GM12892 (cell line): ENCODE measurements around the gene LYRM4.

ENCODE experiments used
- DNase-seq: peaks from one replicate; pipeline ENCODE4 v3.0.0; 2011; ENCODE audit not compliant: insufficient read length
- FAIRE-seq: peaks from 2 replicates; lab custom pipeline; 2011; peaks lifted over from hg19 to GRCh38; lab: Jason Lieb, UNC
- POLR2A ChIP-seq: IDR thresholded peaks from 2 replicates; pipeline ENCODE4 v1.6.1; 2011; ENCODE audit warnings: low read depth, low read length, control low read depth
- POLR2AphosphoS5 ChIP-seq: IDR thresholded peaks from 2 replicates; pipeline ENCODE4 v1.6.1; 2011; ENCODE audit warnings: low read depth, low read length, control low read depth
- TAF1 ChIP-seq: IDR thresholded peaks from 2 replicates; pipeline ENCODE4 v1.6.1; 2011; ENCODE audit warnings: low read depth, mild to moderate bottlenecking, control low read depth, low read length, borderline replicate concordance

LYRM4 gene

DNA sequence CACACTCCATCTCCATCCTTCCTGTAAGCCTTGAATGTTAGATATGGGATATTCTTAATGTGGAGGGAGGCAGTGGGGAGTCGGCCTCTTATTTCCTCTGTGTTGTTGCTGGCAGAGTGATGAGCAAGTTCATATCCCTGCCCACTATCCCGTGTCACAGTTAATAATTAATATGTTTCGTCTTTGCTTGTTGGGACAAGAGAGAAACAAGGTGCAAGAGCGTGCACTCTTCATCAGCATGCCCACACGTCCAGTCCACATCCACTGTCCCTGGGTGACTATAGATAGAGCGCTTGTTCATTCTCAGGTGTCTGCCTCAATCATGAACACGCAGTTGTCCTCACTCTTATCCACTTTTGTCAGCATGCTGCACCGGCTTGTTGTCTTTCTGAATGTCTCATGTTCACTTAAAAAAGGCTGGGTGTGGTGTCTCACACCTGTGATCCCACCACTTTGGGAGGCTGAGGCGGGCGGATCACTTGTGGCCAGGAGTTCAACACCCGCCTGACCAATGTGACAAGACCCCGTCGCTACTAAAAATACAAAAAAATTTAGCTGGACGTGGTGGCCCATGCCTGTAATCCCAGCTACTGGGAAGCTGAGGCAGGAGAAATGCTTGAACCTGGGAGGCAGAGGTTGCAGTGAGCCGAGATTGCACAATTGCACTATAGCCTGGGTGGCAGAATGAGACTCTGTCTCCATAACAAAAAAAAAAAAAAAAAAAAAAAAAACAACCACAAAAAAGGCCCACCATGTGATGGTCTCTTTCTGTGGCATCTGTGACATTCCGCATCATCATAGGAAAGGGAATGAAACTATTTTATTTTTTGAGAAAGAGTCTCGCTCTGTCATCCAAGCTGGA is 141.4 kb downstream of the LYRM4 start:
- TF ChIP-seq POLR2A (no peak), POLR2AphosphoS5 (no peak), TAF1 (no peak)
- DNase-seq (no peak), FAIRE-seq (no peak)

DNA sequence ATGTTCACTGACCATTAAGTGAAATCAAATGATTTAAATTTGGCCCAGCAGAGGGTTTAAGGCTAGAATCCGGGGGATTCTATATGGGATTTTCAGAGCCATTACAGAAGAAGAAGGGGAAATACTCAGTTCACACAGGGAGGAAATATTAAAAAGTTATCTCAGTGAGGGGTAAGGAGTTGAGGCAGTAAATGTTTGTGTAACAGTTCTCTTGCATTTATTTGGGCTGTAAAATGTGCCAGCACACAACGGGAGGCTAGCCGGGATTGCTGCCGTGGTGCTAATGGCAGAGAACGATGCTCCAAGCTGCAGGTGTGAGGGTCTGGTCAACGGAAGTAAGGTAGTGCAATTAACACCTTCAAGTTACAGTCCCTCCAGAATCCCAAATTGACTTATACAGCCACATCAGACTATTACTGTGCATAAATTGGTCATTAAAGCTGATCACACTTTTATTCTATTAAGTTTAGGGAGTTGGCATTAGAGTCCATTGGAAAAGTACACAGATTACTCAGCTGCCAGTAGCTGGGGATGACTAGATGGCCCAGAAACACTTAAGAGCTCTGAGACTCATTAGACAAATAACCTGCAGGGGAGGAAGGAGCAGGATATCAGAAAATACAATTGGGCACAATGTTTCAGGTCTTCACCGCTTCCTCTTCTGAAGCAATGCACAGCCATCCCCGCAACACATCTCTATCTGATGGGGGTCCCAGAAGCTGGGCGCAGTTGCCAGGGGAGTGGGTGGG is 144.3 kb downstream of the LYRM4 start:
- no peak for TF ChIP-seq TAF1
- FAIRE-seq: no peak
- DNase-seq: no peak

DNA sequence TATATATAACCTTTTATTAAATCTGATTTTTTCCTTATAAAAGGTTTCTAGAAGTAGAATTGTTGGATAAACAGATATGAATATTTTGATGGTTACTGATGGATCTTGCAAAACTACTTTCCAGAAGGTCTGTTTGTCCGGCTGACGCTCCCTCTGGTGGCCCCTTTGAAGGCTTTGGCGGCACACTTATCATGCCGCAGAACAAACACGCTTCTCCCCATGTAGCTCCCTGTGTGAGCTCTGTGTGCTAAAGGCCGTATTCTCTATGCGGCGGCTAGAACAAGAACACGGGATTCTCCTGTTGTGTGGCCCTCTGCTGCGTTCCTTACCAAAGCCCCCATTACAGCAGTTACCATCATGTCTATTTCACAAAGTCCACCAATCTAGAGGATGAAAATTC is 145.6 kb downstream of the LYRM4 start:
- no peak for TF ChIP-seq POLR2AphosphoS5
- DNase-seq (no peak), FAIRE-seq (no peak)

DNA sequence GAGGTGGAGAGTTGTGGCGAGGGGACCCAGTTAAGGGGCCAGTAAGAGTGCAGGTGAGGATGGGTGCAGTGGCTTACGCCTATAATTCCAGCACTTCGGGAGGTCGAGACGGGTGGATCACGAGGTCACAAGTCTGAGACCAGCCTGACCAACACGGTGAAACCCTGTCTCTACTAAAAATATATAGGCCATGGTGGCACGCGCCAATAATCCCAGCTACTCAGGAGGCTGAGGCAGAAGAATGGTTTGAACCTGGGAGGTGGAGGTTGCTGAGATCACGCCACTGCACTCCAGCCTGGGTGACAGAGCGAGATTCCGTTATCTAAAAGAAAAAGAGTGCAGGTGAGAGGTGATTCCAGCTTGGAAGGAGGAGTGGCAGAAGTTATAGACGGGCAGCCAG is 147.7 kb downstream of the LYRM4 start:
- FAIRE-seq (no peak), DNase-seq (no peak)
- TF ChIP-seq POLR2AphosphoS5 (no peak), TAF1 (no peak), POLR2A (no peak)

DNA sequence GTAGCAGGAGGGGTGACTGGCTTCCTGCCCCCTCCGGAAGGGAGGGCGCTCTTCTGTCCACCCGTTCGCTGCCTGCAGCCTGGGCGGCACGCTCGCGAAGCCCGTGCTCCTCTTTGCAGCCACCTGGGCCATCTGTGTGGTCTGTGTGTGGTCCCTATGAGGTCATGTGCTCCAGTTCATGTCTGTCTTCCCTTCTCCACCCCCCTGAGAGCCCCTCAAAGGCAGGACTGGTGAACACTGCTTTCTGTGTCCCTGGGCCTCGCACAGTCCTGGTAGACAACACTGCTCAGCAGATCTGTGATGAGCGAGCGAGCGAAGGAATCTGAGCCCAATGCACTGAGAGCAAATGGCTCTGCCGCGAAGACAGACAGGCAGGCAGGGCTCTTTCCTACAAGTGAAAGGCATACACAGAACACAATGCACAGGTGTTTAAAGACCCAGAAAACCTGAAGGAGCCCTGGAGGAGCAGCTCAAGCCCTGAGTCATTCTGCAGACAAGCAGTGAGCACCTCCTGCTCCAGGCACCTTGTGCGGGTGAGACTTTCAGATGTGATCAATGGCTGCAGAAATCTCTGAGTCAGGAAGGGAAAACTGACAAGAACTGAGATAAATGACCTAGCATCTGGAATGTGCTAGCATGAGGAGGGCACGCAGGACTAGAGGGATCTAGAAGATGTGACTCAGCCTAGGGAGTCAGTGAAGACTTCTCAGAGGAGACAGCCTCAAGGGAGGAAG is 148.5 kb downstream of the LYRM4 start:
- FAIRE-seq (no peak), DNase-seq (no peak)
- no peak for TF ChIP-seq POLR2AphosphoS5
- no peak for TF ChIP-seq POLR2A
- no peak for TF ChIP-seq TAF1

DNA sequence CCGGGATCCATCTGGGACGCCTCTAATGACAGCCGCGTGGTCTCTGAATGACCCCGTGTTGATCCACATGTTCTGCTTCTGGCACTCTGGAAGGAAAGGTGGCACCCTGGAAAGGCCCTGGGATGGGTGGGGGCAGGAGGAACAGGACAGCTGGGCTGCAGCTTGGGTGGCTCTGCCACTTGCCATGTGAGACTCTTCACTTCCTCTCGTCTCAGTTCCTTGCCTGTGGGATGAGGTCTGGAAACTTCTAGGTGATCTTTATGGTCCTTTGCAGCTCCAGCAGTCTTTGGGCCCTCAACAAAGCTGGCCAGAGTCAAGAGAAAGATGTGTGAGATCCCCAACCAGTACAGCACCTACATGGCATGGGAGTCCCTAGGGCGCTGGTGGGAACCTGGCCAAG is 149.1 kb downstream of the LYRM4 start:
- no peak for DNase-seq
- no peak for FAIRE-seq
- no peak for TF ChIP-seq POLR2AphosphoS5
- TF ChIP-seq TAF1: no peak
- no peak for TF ChIP-seq POLR2A

DNA sequence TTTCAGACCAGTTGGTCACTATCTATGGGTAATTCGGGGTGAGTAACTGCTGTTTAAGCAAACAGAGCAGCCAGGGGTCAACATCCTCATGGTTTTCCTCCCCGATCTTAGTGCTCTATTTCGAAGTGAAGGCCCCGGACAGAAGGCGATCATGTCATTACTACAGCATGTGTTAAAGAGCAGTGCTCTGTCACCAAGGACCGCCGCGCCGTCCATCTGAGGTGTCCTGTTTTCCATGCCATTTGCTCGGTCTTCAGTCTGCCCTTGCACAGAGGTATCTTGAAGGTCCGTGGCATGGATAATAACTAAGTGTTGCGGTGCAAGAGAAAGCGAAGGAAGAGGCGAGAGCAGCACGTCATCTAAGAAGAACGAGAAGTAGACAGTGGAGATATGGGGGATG is 150.5 kb downstream of the LYRM4 start:
- TF ChIP-seq POLR2A: no peak
- no peak for TF ChIP-seq TAF1
- no peak for TF ChIP-seq POLR2AphosphoS5
- FAIRE-seq: no peak
- DNase-seq: no peak

DNA sequence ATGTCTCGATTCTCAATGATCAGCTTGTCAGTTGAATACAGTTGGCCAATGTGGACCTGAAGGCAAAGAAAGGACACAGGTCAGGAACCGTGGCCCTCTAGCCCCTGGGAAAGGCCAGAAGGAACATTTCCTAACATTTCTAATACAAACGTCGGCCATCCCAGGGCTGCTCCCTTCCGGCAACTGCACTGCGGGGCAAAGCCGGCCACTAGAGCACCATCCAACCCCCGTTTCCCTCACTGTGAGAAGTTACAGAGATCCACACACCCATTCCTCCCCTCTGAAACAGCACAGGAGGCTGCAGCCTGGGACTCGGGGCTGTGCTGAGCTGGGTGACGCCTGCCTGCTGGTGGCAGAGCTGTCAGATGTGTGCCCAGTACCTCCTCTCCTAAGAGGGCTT is 151.3 kb downstream of the LYRM4 start:
- TF ChIP-seq POLR2A: no peak
- no peak for TF ChIP-seq POLR2AphosphoS5
- no peak for TF ChIP-seq TAF1
- DNase-seq (no peak), FAIRE-seq (no peak)

DNA sequence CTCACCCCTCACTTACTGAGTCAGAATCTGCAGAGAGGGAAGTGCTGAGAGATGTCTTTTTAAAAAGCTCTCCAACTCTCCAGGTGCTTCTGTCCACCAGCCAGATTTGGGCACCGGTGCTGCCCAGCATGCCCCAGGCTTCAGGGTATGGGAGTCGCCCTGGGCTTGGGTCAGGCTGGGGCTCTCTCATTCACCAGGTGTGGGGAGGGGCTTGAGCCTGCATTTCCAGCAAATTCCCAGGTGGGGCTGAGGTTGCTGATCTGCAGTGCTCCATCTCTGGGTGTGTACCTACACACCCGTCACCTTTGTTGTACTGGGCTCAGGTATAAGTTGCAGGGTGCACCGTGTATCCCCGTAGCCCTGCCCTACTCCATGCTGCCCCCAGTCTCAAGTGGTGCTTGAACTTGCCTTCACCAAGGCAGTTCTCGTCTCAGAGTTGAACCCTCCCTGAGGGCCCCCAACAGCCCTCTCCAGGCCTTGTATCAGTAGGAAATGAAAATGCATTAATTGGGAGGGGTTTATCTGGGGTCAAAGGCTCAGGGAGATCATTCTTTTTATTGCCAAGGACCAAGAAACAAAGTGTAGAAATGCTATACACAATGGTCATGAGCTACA is 152.1 kb downstream of the LYRM4 start:
- TF ChIP-seq POLR2AphosphoS5: no peak
- TF ChIP-seq POLR2A: no peak
- no peak for TF ChIP-seq TAF1
- DNase-seq: no peak
- FAIRE-seq: no peak

DNA sequence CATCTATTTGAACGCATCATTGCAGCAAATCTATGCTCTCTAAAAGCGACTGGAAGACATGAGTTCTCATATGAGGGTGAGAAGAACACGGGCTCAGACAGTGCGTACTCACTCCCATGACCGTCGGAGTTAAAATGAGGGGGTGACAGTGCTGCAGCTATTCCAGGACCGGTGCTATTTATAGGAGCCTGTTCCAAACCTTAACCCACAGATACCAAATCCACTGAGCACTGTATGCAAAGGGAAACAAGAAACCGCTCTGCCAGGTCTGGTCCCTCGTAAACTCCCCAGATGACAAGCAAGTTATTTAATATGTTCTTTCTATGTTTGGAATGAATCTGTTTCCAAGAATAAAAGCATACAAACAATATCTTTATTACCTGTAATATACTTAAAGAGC is 152.7 kb downstream of the LYRM4 start:
- DNase-seq (no peak), FAIRE-seq (no peak)
- no peak for TF ChIP-seq TAF1

DNA sequence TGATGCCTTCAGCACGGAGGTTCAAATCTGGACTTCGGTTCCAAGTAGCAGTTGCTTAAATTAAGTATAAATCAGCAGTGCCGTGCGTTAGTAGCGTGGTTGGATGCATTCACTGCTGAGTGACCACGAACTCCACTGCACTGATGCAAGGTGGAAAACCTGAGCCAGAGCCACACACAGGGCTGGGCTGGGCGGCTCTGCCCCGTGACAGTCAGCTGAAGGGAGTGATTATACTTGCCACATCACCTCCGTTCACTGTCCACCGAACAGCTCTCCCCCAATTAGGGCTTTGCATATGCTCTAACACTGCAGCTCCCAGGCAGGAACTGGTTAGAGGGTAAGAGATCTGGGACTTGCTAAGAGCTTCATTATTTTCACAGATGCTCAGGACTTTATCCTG is 153.4 kb downstream of the LYRM4 start:
- TF ChIP-seq TAF1 (no peak), POLR2A (no peak), POLR2AphosphoS5 (no peak)
- DNase-seq: no peak
- FAIRE-seq: no peak
